HG03469 (cell line): ENCODE data around the gene CEBPA.

Source experiments
- ATAC-seq: cut with Tn5 transposase; IDR thresholded peaks from one replicate; pipeline ENCODE4 v1.9.1; 2021; ENCODE audit warnings: mild to moderate bottlenecking, moderate library complexity, moderate number of reproducible peaks; ENCODE audit not compliant: unreplicated experiment

CEBPA gene

GRCh38 chr19:33302175-33302973 is at the start of gene CEBPA:
TSS of gene CEBPA (minus strand) at chr19:33302534. CDS start at chr19:33302414, 120 bp downstream.
- ATAC-seq, result peak; percentile 64

- no peak for ATAC-seq
These were observed 48.4 kb upstream of the CEBPA start for GRCh38 chr19:33350538-33351309.

GRCh38 chr19:33349319-33350289 is 47.3 kb upstream of the CEBPA start:
- ATAC-seq, result no peak

GRCh38 chr19:33348301-33349010 is 46.1 kb upstream of the CEBPA start:
- ATAC-seq, result no peak

- ATAC-seq, result no peak
These were observed 45.0 kb upstream of the CEBPA start for GRCh38 chr19:33347300-33347699.

- ATAC-seq, result no peak
These were observed 44.3 kb upstream of the CEBPA start for GRCh38 chr19:33346665-33347064.

- ATAC-seq, result no peak
These were observed 42.8 kb upstream of the CEBPA start for GRCh38 chr19:33345163-33345562.

GRCh38 chr19:33344573-33344925 is 42.2 kb upstream of the CEBPA start:
- no peak for ATAC-seq

- ATAC-seq, result no peak
These were observed 41.7 kb upstream of the CEBPA start for GRCh38 chr19:33343859-33344572.

- no peak for ATAC-seq
These were observed 41.0 kb upstream of the CEBPA start for GRCh38 chr19:33343301-33343700.

GRCh38 chr19:33340991-33341390 is 38.7 kb upstream of the CEBPA start:
- no peak for ATAC-seq

GRCh38 chr19:33339016-33339984 is 37.0 kb upstream of the CEBPA start:
- ATAC-seq, result no peak

GRCh38 chr19:33335446-33335845 is 33.1 kb upstream of the CEBPA start:
- ATAC-seq, result no peak

- ATAC-seq, result no peak
These were observed 31.9 kb upstream of the CEBPA start for GRCh38 chr19:33334271-33334670.

- ATAC-seq, result no peak
These were observed 31.3 kb upstream of the CEBPA start for GRCh38 chr19:33333642-33334041.

- no peak for ATAC-seq
These were observed 30.8 kb upstream of the CEBPA start for GRCh38 chr19:33333151-33333550.

GRCh38 chr19:33332248-33332647 is 29.9 kb upstream of the CEBPA start:
- no peak for ATAC-seq

GRCh38 chr19:33329736-33330135 is 27.4 kb upstream of the CEBPA start:
- no peak for ATAC-seq

- no peak for ATAC-seq
These were observed 26.7 kb upstream of the CEBPA start for GRCh38 chr19:33329060-33329459.
